OCI-LY1 (cell line): ENCODE measurements around the gene SGCD.

ENCODE experiments used
- H2AFZ ChIP-seq: fragments of 200-600 bp; sonication (generic), shearing (Covaris generic); 2 replicates; pipeline ENCODE4 v1.6.0; 2014; ENCODE audit warnings: antibody characterized with exemption, mild to moderate bottlenecking, low read length
- H3F3A ChIP-seq: fragments of 200-600 bp; sonication (generic), shearing (Covaris generic); 2 replicates; pipeline ENCODE4 v1.6.0; 2014; ENCODE audit warnings: mild to moderate bottlenecking, antibody characterized with exemption, low read length, moderate library complexity; ENCODE audit not compliant: insufficient read depth
- H3K27ac ChIP-seq: fragments of 200-600 bp; sonication (generic); 2 replicates; pipeline ENCODE4 v1.5.1; 2014; ENCODE audit warnings: low read length, mixed run types, mild to moderate bottlenecking, low read depth; ENCODE audit not compliant: poor library complexity, severe bottlenecking
- H3K27me3 ChIP-seq: fragments of 200-600 bp; sonication (generic); 2 replicates; pipeline ENCODE4 v1.6.0; 2014; ENCODE audit warnings: antibody characterized with exemption, mild to moderate bottlenecking, low read length, moderate library complexity; ENCODE audit not compliant: insufficient read depth
- H3K36me3 ChIP-seq: fragments of 200-600 bp; sonication (generic); 2 replicates; pipeline ENCODE4 v1.6.1; 2014; ENCODE audit warnings: mild to moderate bottlenecking, antibody characterized with exemption, low read length, moderate library complexity, mixed read lengths; ENCODE audit not compliant: insufficient read depth
- H3K4me1 ChIP-seq: fragments of 200-600 bp; sonication (generic); 2 replicates; pipeline ENCODE4 v1.5.1; 2014; ENCODE audit warnings: mild to moderate bottlenecking, low read length, moderate library complexity; ENCODE audit not compliant: insufficient read depth, severe bottlenecking
- H3K4me2 ChIP-seq: fragments of 200-600 bp; sonication (generic), shearing (Covaris generic); 2 replicates; pipeline ENCODE4 v1.6.1; 2014; ENCODE audit warnings: low read length
- H3K4me3 ChIP-seq: fragments of 200-600 bp; sonication (generic); 2 replicates; pipeline ENCODE4 v1.5.1; 2014; ENCODE audit warnings: low read length, low read depth, mild to moderate bottlenecking, mixed read lengths; ENCODE audit not compliant: poor library complexity, severe bottlenecking
- H3K79me2 ChIP-seq: fragments of 200-600 bp; shearing (Covaris generic); 2 replicates; pipeline ENCODE4 v1.6.1; 2016; ENCODE audit warnings: mixed run types, low read length, mixed read lengths; ENCODE audit not compliant: insufficient read depth
- H3K9ac ChIP-seq: fragments of 200-600 bp; sonication (generic), shearing (Covaris generic); 2 replicates; pipeline ENCODE4 v1.6.1; 2014; ENCODE audit warnings: mild to moderate bottlenecking, low read length, mixed read lengths
- H3K9me2 ChIP-seq: fragments of 200-600 bp; sonication (generic), shearing (Covaris generic); 2 replicates; pipeline ENCODE4 v1.6.1; 2014; ENCODE audit warnings: low read depth, mild to moderate bottlenecking, low read length, mixed read lengths
- H3K9me3 ChIP-seq: fragments of 200-600 bp; shearing (Covaris generic); 2 replicates; pipeline ENCODE4 v1.6.1; 2014; ENCODE audit warnings: low read length, mixed read lengths
- H4K20me1 ChIP-seq: fragments of 200-600 bp; sonication (generic), shearing (Covaris generic); 2 replicates; pipeline ENCODE4 v1.6.0; 2016; ENCODE audit warnings: mild to moderate bottlenecking, low read length; ENCODE audit not compliant: insufficient read depth
- EZH2 ChIP-seq: fragments of 200-600 bp; sonication (generic), shearing (Covaris generic); IDR thresholded peaks from 2 replicates; pipeline ENCODE4 v1.8.0; 2017; ENCODE audit warnings: borderline replicate concordance, mixed run types, mild to moderate bottlenecking, antibody characterized with exemption, low read length, moderate library complexity, mixed read lengths
- TF ChIP-seq, protein P1 (sequence below): fragments of 200-600 bp; sonication (generic), shearing (Covaris generic); IDR thresholded peaks from 2 replicates; pipeline ENCODE4 v1.5.1; 2017; ENCODE audit warnings: mild to moderate bottlenecking, antibody characterized with exemption, low read length, moderate library complexity, mixed read lengths

SGCD gene

DNA sequence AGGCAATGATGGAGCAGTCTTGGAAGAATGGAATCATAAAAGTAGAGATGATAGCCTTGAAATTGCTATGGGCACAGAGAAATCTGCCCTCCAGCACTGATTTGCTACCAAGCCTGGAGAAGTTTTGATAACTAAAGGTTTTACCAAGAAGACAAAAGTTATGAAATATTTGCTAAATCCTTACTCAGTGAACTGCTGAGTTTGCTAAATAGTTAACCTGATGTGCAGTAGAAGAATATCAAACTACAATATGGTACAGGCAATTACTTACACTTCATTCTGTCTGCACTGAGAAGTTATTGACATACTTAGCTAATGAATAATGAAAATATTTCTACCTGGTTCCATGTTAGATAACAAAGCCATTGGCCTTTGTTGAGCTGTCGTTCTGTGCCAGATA lies 124.5 kb downstream of the SGCD start:
- no peaks in the 10 kb centered on the region for H3K36me3 ChIP-seq
- no peak for TF ChIP-seq EZH2
- TF ChIP-seq, protein P1, sequence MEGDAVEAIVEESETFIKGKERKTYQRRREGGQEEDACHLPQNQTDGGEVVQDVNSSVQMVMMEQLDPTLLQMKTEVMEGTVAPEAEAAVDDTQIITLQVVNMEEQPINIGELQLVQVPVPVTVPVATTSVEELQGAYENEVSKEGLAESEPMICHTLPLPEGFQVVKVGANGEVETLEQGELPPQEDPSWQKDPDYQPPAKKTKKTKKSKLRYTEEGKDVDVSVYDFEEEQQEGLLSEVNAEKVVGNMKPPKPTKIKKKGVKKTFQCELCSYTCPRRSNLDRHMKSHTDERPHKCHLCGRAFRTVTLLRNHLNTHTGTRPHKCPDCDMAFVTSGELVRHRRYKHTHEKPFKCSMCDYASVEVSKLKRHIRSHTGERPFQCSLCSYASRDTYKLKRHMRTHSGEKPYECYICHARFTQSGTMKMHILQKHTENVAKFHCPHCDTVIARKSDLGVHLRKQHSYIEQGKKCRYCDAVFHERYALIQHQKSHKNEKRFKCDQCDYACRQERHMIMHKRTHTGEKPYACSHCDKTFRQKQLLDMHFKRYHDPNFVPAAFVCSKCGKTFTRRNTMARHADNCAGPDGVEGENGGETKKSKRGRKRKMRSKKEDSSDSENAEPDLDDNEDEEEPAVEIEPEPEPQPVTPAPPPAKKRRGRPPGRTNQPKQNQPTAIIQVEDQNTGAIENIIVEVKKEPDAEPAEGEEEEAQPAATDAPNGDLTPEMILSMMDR, result no peak
- H3K27me3 ChIP-seq, result no peaks in the 10 kb centered on the region
- no peak overlapping the region for H3K4me3 ChIP-seq
- no peak overlapping the region for H3K27ac ChIP-seq
- H3F3A ChIP-seq, result no peaks in the 10 kb centered on the region
- no peaks in the 10 kb centered on the region for H3K9me2 ChIP-seq
- H3K4me1 ChIP-seq, result no peaks in the 10 kb centered on the region
- H2AFZ ChIP-seq, result no peak overlapping the region
- no peaks in the 10 kb centered on the region for H3K9me3 ChIP-seq
- H3K4me2 ChIP-seq, result no peak overlapping the region
- no peak overlapping the region for H3K9ac ChIP-seq
- no peaks in the 10 kb centered on the region for H4K20me1 ChIP-seq
- no peaks in the 10 kb centered on the region for H3K79me2 ChIP-seq

- Histone ChIP-seq H3K4me2 (no peak overlapping the region), H3F3A (no peaks in the 10 kb centered on the region), H3K79me2 (no peaks in the 10 kb centered on the region), H3K27me3 (no peaks in the 10 kb centered on the region), H3K36me3 (no peaks in the 10 kb centered on the region), H3K27ac (no peak overlapping the region), H4K20me1 (no peaks in the 10 kb centered on the region), H3K9me2 (no peaks in the 10 kb centered on the region), H3K4me1 (no peaks in the 10 kb centered on the region), H3K4me3 (no peak overlapping the region), H2AFZ (no peak overlapping the region), H3K9ac (no peak overlapping the region), H3K9me3 (no peaks in the 10 kb centered on the region)
- TF ChIP-seq, protein P1, result no peak
- TF ChIP-seq EZH2, result no peak
Measured at GRCh38 chr5:156456857-156457256, 129.9 kb downstream of the SGCD start.

- no peak overlapping the region for H3K4me3 ChIP-seq
- H3K4me2 ChIP-seq, result no peak overlapping the region
- no peaks in the 10 kb centered on the region for H3F3A ChIP-seq
- H3K79me2 ChIP-seq, result no peaks in the 10 kb centered on the region
- no peak overlapping the region for H2AFZ ChIP-seq
- H3K27me3 ChIP-seq, result no peaks in the 10 kb centered on the region
- H4K20me1 ChIP-seq, result no peaks in the 10 kb centered on the region
- H3K27ac ChIP-seq, result no peak overlapping the region
- H3K36me3 ChIP-seq, result no peaks in the 10 kb centered on the region
- no peaks in the 10 kb centered on the region for H3K4me1 ChIP-seq
- no peaks in the 10 kb centered on the region for H3K9me2 ChIP-seq
- H3K9ac ChIP-seq, result no peak overlapping the region
- no peaks in the 10 kb centered on the region for H3K9me3 ChIP-seq
- TF ChIP-seq, protein P1, result no peak
- TF ChIP-seq EZH2, result no peak
Measured at GRCh38 chr5:156459812-156460385, 132.9 kb downstream of the SGCD start.
